ENCODE results near the gene EFTUD2. TPM values are rescaled to one million over a fixed set of nuclear protein-coding genes. Genes with fewer than 3 reads are reported as not detected.

The EFTUD2 gene
- total and polyA plus RNA-seq, 4 donors: 19.8 to 84.3 (median 33.3) TPM

DNA sequence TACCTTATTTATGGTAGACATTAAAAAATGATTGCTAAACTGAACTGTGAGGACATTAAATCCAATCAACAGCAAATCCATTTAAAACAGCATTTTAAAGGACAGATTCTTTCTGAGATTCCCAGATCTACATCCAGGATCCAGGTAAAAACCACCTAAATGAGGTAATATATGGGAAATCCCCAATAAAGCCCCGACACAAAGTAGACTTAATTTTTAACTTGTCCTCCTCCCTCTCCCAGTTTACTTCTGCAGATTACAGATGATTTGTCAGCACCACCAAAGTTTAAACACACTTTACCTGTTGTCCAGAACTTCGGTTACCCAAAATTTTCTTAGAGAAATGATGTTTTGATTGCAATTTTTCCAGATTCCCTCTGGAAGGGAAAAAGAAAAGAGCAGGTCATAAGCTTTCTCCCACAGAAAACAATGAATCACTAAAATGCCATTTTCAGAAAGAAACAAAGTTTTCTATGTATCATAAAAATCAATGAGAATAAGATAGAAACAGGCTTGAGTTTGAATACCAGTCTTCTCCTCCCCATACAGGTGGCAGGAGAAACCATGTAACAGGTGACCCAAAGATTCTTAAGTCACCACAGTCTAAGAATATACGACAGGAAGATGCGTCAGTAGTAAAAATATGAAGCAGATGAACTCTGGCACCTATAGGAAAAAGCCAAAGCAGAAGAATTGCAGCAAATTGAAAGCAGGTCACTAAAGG, 92.0 kb downstream of the EFTUD2 start:
- no peaks in the 10 kb centered on the region for H3K9me3 ChIP-seq (ENCODE audit: control insufficient read depth in 4 of 4, low read length in 3 of 4)
- no peak overlapping the region for H3K4me3 ChIP-seq (ENCODE audit: low read depth in 1 of 3, low read length in 3 of 3)
- no peak overlapping the region for H3K27ac ChIP-seq (ENCODE audit: low read depth in 1 of 2, low read length in 2 of 2)
- H3K9ac ChIP-seq (ENCODE audit: low read depth in 1 of 2, low read length in 2 of 2): no peak overlapping the region
- TF ChIP-seq SP1 (IDR thresholded peaks at IDR 0.05) (no peak), EGR1 (IDR thresholded peaks at IDR 0.05; ENCODE audit: low read depth in 2 of 2) (no peak), ZBTB33 (IDR thresholded peaks at IDR 0.05) (no peak), FOXA1 (IDR thresholded peaks at IDR 0.05) (no peak), FOXA2 (IDR thresholded peaks at IDR 0.05) (no peak), YY1 (IDR thresholded peaks at IDR 0.05) (no peak), GABPA (IDR thresholded peaks at IDR 0.05 in 1 of 2, conservative IDR thresholded peaks at IDR 0.05 in 1 of 2) (no peak), JUND (IDR thresholded peaks at IDR 0.05) (no peak), HNF4G (IDR thresholded peaks at IDR 0.05) (no peak), RXRA (IDR thresholded peaks at IDR 0.05) (no peak)
- TF ChIP-seq, protein P1, sequence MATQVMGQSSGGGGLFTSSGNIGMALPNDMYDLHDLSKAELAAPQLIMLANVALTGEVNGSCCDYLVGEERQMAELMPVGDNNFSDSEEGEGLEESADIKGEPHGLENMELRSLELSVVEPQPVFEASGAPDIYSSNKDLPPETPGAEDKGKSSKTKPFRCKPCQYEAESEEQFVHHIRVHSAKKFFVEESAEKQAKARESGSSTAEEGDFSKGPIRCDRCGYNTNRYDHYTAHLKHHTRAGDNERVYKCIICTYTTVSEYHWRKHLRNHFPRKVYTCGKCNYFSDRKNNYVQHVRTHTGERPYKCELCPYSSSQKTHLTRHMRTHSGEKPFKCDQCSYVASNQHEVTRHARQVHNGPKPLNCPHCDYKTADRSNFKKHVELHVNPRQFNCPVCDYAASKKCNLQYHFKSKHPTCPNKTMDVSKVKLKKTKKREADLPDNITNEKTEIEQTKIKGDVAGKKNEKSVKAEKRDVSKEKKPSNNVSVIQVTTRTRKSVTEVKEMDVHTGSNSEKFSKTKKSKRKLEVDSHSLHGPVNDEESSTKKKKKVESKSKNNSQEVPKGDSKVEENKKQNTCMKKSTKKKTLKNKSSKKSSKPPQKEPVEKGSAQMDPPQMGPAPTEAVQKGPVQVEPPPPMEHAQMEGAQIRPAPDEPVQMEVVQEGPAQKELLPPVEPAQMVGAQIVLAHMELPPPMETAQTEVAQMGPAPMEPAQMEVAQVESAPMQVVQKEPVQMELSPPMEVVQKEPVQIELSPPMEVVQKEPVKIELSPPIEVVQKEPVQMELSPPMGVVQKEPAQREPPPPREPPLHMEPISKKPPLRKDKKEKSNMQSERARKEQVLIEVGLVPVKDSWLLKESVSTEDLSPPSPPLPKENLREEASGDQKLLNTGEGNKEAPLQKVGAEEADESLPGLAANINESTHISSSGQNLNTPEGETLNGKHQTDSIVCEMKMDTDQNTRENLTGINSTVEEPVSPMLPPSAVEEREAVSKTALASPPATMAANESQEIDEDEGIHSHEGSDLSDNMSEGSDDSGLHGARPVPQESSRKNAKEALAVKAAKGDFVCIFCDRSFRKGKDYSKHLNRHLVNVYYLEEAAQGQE (IDR thresholded peaks at IDR 0.05): no peak
- TF ChIP-seq, protein P2, sequence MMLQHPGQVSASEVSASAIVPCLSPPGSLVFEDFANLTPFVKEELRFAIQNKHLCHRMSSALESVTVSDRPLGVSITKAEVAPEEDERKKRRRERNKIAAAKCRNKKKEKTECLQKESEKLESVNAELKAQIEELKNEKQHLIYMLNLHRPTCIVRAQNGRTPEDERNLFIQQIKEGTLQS (IDR thresholded peaks at IDR 0.05): no peak
- H3K36me3 ChIP-seq (ENCODE audit: control insufficient read depth in 4 of 4, insufficient read depth in 3 of 4, low read depth in 1 of 4, low read length in 3 of 4): no peaks in the 10 kb centered on the region
- WGBS: 62% methylated on average over 4 of the region's 4 CpGs
- no peaks in the 10 kb centered on the region for H3K27me3 ChIP-seq (ENCODE audit: control insufficient read depth in 4 of 4, insufficient read depth in 4 of 4, low read length in 3 of 4)
- DNase-seq (ENCODE audit: low spot score): no peak
- no peaks in the 10 kb centered on the region for H3K4me1 ChIP-seq (ENCODE audit: control insufficient read depth in 4 of 4, insufficient read depth in 4 of 4, low read length in 3 of 4)

DNA sequence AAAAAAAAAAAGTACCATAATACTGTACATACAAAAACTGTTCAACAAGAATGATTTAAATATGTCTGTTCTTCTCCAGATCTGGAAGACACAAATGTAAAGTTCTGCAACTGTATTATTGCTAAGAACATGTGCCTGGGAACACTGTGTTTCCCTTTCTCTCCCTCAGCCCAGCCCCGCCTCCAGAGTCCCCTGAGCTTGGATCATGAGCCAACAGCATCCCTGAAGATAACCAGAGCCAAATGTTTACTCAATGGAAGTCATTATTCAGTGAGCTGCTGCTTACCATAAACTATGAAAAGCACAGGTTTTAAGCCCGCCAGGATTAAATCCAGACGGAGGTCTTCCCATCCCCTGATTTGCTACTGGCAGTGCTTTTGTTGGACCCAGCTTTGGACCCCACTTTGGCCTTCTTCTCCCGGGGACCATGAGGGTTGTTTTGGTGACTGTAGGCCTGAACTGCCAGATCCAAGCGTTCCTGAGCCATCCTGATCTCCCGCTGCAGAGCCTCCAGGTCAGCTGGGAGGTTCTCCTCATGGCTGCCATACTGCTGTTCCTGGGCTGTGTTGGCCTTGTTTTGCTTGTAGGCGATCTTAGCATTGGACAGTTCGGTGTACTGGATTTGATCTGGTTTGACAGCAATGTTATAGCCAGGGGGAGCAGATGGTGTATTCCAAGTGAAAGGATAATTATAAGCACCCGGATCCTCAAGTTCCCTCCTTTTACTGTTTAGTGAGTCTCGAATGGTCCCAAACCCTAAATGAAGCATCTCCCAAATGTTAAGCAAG, 94.7 kb downstream of the EFTUD2 start:
- no peaks in the 10 kb centered on the region for H3K9me3 ChIP-seq (ENCODE audit: control insufficient read depth in 4 of 4, low read length in 3 of 4)
- H3K9ac ChIP-seq (ENCODE audit: low read depth in 1 of 2, low read length in 2 of 2): no peak overlapping the region
- H3K4me1 ChIP-seq (ENCODE audit: control insufficient read depth in 4 of 4, insufficient read depth in 4 of 4, low read length in 3 of 4): no peaks in the 10 kb centered on the region
- no peaks in the 10 kb centered on the region for H3K27me3 ChIP-seq (ENCODE audit: control insufficient read depth in 4 of 4, insufficient read depth in 4 of 4, low read length in 3 of 4)
- no peak for DNase-seq (ENCODE audit: low spot score)
- no peak overlapping the region for H3K27ac ChIP-seq (ENCODE audit: low read depth in 1 of 2, low read length in 2 of 2)
- WGBS: 90% methylated on average over 10 of the region's 10 CpGs
- H3K36me3 ChIP-seq (ENCODE audit: control insufficient read depth in 4 of 4, insufficient read depth in 3 of 4, low read depth in 1 of 4, low read length in 3 of 4): no peaks in the 10 kb centered on the region
- H3K4me3 ChIP-seq (ENCODE audit: low read depth in 1 of 3, low read length in 3 of 3): no peak overlapping the region
- TF ChIP-seq FOXA2 (IDR thresholded peaks at IDR 0.05) (no peak), ZBTB33 (IDR thresholded peaks at IDR 0.05) (no peak), EGR1 (IDR thresholded peaks at IDR 0.05; ENCODE audit: low read depth in 2 of 2) (no peak), SP1 (IDR thresholded peaks at IDR 0.05) (no peak), JUND (IDR thresholded peaks at IDR 0.05) (no peak), NR2F2 (IDR thresholded peaks at IDR 0.05) (no peak), YY1 (IDR thresholded peaks at IDR 0.05) (no peak), RXRA (IDR thresholded peaks at IDR 0.05) (no peak), GABPA (IDR thresholded peaks at IDR 0.05 in 1 of 2, conservative IDR thresholded peaks at IDR 0.05 in 1 of 2) (no peak), HNF4A (conservative IDR thresholded peaks at IDR 0.05) (no peak), RAD21 (IDR thresholded peaks at IDR 0.05) (no peak), FOXA1 (IDR thresholded peaks at IDR 0.05) (no peak), HNF4G (IDR thresholded peaks at IDR 0.05) (no peak), TAF1 (conservative IDR thresholded peaks at IDR 0.05) (no peak)
- TF ChIP-seq, protein P3, sequence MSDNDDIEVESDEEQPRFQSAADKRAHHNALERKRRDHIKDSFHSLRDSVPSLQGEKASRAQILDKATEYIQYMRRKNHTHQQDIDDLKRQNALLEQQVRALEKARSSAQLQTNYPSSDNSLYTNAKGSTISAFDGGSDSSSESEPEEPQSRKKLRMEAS (IDR thresholded peaks at IDR 0.05): no peak
- TF ChIP-seq, protein P2 (IDR thresholded peaks at IDR 0.05): no peak
- TF ChIP-seq, protein P1 (IDR thresholded peaks at IDR 0.05): no peak

All from liver (tissue), 9 donors.